ENCODE results near the gene KIF22.
"Not testable (repeated sequence)": the region's sequence is repeated elsewhere in the genome, so short reads cannot be mapped to it uniquely, and the experiment has no call there.

GRCh38 chr16:29787155-29787554 lies 3.4 kb upstream of the KIF22 start:
- TF ChIP-seq CTCF (IDR thresholded peaks at IDR 0.05; ENCODE audit: insufficient read depth, low read length, poor library complexity, severe bottlenecking); EZH2phosphoT487 (conservative IDR thresholded peaks at IDR 0.05; ENCODE audit: low read length): not testable (repeated sequence)

Measured in SU-DHL-6 (cell line).